ENCODE measurements around the gene GLI3. TPM values are rescaled to one million over a fixed set of nuclear protein-coding genes. Genes with fewer than 3 reads are reported as not detected.

GLI3 gene
- total and polyA plus RNA-seq, 2 donors from 2014 or later: 0.92 to 11.1 TPM

- Histone ChIP-seq H3K9me3 (ENCODE audit: control insufficient read depth in 2 of 3, insufficient read depth in 1 of 3, low read length in 3 of 3) (no peaks in the 10 kb centered on the region), H3K4me3 (ENCODE audit: low read length in 3 of 3) (no peak overlapping the region), H3K27me3 (ENCODE audit: control insufficient read depth, insufficient read depth, low read length) (no peaks in the 10 kb centered on the region), H3K36me3 (ENCODE audit: control insufficient read depth in 2 of 3, insufficient read depth in 3 of 3, low read length in 3 of 3) (no peaks in the 10 kb centered on the region), H3K27ac (ENCODE audit: low read depth in 2 of 2, low read length in 2 of 2) (no peak overlapping the region), H3K9ac (ENCODE audit: low read length in 3 of 3) (no peak overlapping the region), H3K4me1 (ENCODE audit: control insufficient read depth in 2 of 3, insufficient read depth in 2 of 3, low read depth in 1 of 3, low read length in 3 of 3) (no peaks in the 10 kb centered on the region)
- intact Hi-C loops (cut with DNase I): no loop called here
- TF ChIP-seq CTCF (IDR thresholded peaks at IDR 0.05; ENCODE audit: borderline replicate concordance, extremely low read depth, insufficient read depth): no peak
- DNase-seq (no peak), FAIRE-seq (no peak)
These were observed 60.3 kb downstream of the GLI3 start for GRCh38 chr7:42176724-42177101.

- no peaks in the 10 kb centered on the region for H3K36me3 ChIP-seq (ENCODE audit: control insufficient read depth in 2 of 3, insufficient read depth in 3 of 3, low read length in 3 of 3)
- no peak for FAIRE-seq
- peak in 2 of 5 donors; percentile 17 to 58 for DNase-seq
- H3K9me3 ChIP-seq (ENCODE audit: control insufficient read depth in 2 of 3, insufficient read depth in 1 of 3, low read length in 3 of 3): no peaks in the 10 kb centered on the region
- no peak overlapping the region for H3K9ac ChIP-seq (ENCODE audit: low read length in 3 of 3)
- H3K27me3 ChIP-seq (ENCODE audit: control insufficient read depth, insufficient read depth, low read length): no peaks in the 10 kb centered on the region
- no peaks in the 10 kb centered on the region for H3K4me1 ChIP-seq (ENCODE audit: control insufficient read depth in 2 of 3, insufficient read depth in 2 of 3, low read depth in 1 of 3, low read length in 3 of 3)
- H3K4me3 ChIP-seq (ENCODE audit: low read length in 3 of 3): no peak overlapping the region
- intact Hi-C loops (cut with DNase I): no loop called here
- no peak for TF ChIP-seq CTCF (IDR thresholded peaks at IDR 0.05; ENCODE audit: borderline replicate concordance, extremely low read depth, insufficient read depth)
- H3K27ac ChIP-seq (ENCODE audit: low read depth in 2 of 2, low read length in 2 of 2): no peak overlapping the region
These were observed 60.9 kb downstream of the GLI3 start for GRCh38 chr7:42175834-42176723.

- H3K9me3 ChIP-seq (ENCODE audit: control insufficient read depth in 2 of 3, insufficient read depth in 1 of 3, low read length in 3 of 3): no peaks in the 10 kb centered on the region
- H3K9ac ChIP-seq (ENCODE audit: low read length in 3 of 3): no peak overlapping the region
- intact Hi-C loops (cut with DNase I): no loop called here
- no peak for FAIRE-seq
- H3K27me3 ChIP-seq (ENCODE audit: control insufficient read depth, insufficient read depth, low read length): no peaks in the 10 kb centered on the region
- peak in 4 of 5 donors; percentile 76 to 93 (median 84) for DNase-seq
- H3K36me3 ChIP-seq (ENCODE audit: control insufficient read depth in 2 of 3, insufficient read depth in 3 of 3, low read length in 3 of 3): no peaks in the 10 kb centered on the region
- H3K4me1 ChIP-seq (ENCODE audit: control insufficient read depth in 2 of 3, insufficient read depth in 2 of 3, low read depth in 1 of 3, low read length in 3 of 3): no peaks in the 10 kb centered on the region
- H3K4me3 ChIP-seq (ENCODE audit: low read length in 3 of 3): no peak overlapping the region
- no peak for TF ChIP-seq CTCF (IDR thresholded peaks at IDR 0.05; ENCODE audit: borderline replicate concordance, extremely low read depth, insufficient read depth)
- no peak overlapping the region for H3K27ac ChIP-seq (ENCODE audit: low read depth in 2 of 2, low read length in 2 of 2)
These were observed 62.6 kb downstream of the GLI3 start for GRCh38 chr7:42174391-42174912.

All from kidney (tissue), 14 donors.